MM.1S (cell line): ENCODE results near the gene DYRK1B.
A peak's percentile ranks its signal among the peaks of the same experiment; 100 is the strongest.

Source experiments
- DNase-seq: peaks from one replicate; pipeline ENCODE4 v3.0.0-alpha.2; 2015
- H2AFZ ChIP-seq: fragments of 300-600 bp; sonication (generic); 2 replicates; pipeline ENCODE4 v1.6.0; 2016; ENCODE audit warnings: antibody characterized with exemption, low read length
- H3F3A ChIP-seq: fragments of 300-600 bp; sonication (generic); 2 replicates; pipeline ENCODE4 v1.6.1; 2016; ENCODE audit warnings: mild to moderate bottlenecking, antibody characterized with exemption, low read length, moderate library complexity, mixed read lengths; ENCODE audit not compliant: insufficient read depth
- H3K27ac ChIP-seq: fragments of 300-600 bp; sonication (generic); 2 replicates; pipeline ENCODE4 v1.5.1; 2016; ENCODE audit warnings: mild to moderate bottlenecking, low read length
- H3K27me3 ChIP-seq: fragments of 300-600 bp; sonication (generic); replicated peaks from 2 replicates; pipeline ENCODE4 v1.6.0; 2016; ENCODE audit warnings: low read length; ENCODE audit not compliant: insufficient read depth
- H3K36me3 ChIP-seq: fragments of 300-600 bp; sonication (generic); replicated peaks from 2 replicates; pipeline ENCODE4 v1.6.1; 2016; ENCODE audit warnings: mild to moderate bottlenecking, low read length, mixed read lengths; ENCODE audit not compliant: insufficient read depth
- H3K4me1 ChIP-seq: fragments of 300-600 bp; sonication (generic); 2 replicates; pipeline ENCODE4 v1.6.1; 2016; ENCODE audit warnings: low read length, mixed read lengths
- H3K4me2 ChIP-seq: fragments of 300-600 bp; sonication (generic); 2 replicates; pipeline ENCODE4 v1.6.0; 2016; ENCODE audit warnings: low read depth, low read length
- H3K4me3 ChIP-seq: fragments of 300-600 bp; sonication (generic); 2 replicates; pipeline ENCODE4 v1.5.1; 2016; ENCODE audit warnings: low read length, mixed read lengths
- H3K79me2 ChIP-seq: fragments of 300-600 bp; sonication (generic); 2 replicates; pipeline ENCODE4 v1.6.1; 2016; ENCODE audit warnings: mixed run types, low read length, mixed read lengths
- H3K9ac ChIP-seq: fragments of 300-600 bp; sonication (generic); 2 replicates; pipeline ENCODE4 v1.6.1; 2016; ENCODE audit warnings: low read length, mixed read lengths
- H3K9me2 ChIP-seq: fragments of 300-600 bp; sonication (generic); replicated peaks from 2 replicates; pipeline ENCODE4 v1.6.1; 2016; ENCODE audit warnings: mild to moderate bottlenecking, low read length, mixed read lengths; ENCODE audit not compliant: insufficient read depth
- H3K9me3 ChIP-seq: fragments of 300-600 bp; sonication (generic); replicated peaks from 2 replicates; pipeline ENCODE4 v1.6.1; 2016; ENCODE audit warnings: mild to moderate bottlenecking, low read length, mixed read lengths; ENCODE audit not compliant: insufficient read depth
- H4K20me1 ChIP-seq: fragments of 300-600 bp; sonication (generic); 2 replicates; pipeline ENCODE4 v1.6.1; 2016; ENCODE audit warnings: mild to moderate bottlenecking, low read length, moderate library complexity, mixed read lengths; ENCODE audit not compliant: insufficient read depth
- CTCF ChIP-seq: fragments of 300-600 bp; sonication (generic); IDR thresholded peaks from 2 replicates; pipeline ENCODE4 v1.5.1; 2016; ENCODE audit warnings: antibody characterized with exemption, low read length, mixed read lengths
- EZH2 ChIP-seq: fragments of 300-600 bp; sonication (generic); optimal IDR thresholded peaks from 2 replicates; pipeline ENCODE3; 2017; ENCODE audit warnings: low read depth, mild to moderate bottlenecking, antibody characterized with exemption, low read length, mixed read lengths
- EZH2phosphoT487 ChIP-seq: fragments of 300-600 bp; sonication (generic); IDR thresholded peaks from 2 replicates; pipeline ENCODE4 v1.6.1; 2018; ENCODE audit warnings: antibody characterized with exemption, low read length

DYRK1B gene

GRCh38 chr19:39795001-39795400 lies 39.0 kb downstream of the DYRK1B start:
- no peaks in the 10 kb centered on the region for H4K20me1 ChIP-seq
- no peak overlapping the region for H3K9ac ChIP-seq
- no peaks in the 10 kb centered on the region for H3K9me3 ChIP-seq
- H3K27ac ChIP-seq: no peak overlapping the region
- no peaks in the 10 kb centered on the region for H3K79me2 ChIP-seq
- H3F3A ChIP-seq: peaks cover 6% of the 10 kb centered on the region
- H3K4me3 ChIP-seq: no peak overlapping the region
- no peaks in the 10 kb centered on the region for H3K36me3 ChIP-seq
- no peaks in the 10 kb centered on the region for H3K9me2 ChIP-seq
- no peak overlapping the region for H2AFZ ChIP-seq
- peak overlapping the region; percentile 31; the same call in 1 of the 2 replicates for H3K4me2 ChIP-seq
- H3K27me3 ChIP-seq: 0 out of 2 replicates have a peak, but pooled peaks cover 3% of the 10 kb centered on the region
- no peak for TF ChIP-seq EZH2phosphoT487
- no peak for TF ChIP-seq EZH2
- no peak for TF ChIP-seq CTCF
- DNase-seq: peak; percentile 80
- peaks cover 13% of the 10 kb centered on the region; the same call in 1 of the 2 replicates for H3K4me1 ChIP-seq

- DNase-seq: peak; percentile 82
- Histone ChIP-seq H3K9me2 (no peaks in the 10 kb centered on the region), H3K9ac (peak overlapping the region; percentile 31; the same call in 1 of the 2 replicates), H3K27me3 (0 out of 2 replicates have a peak, but pooled peaks cover 3% of the 10 kb centered on the region), H2AFZ (peak overlapping the region; percentile 91), H3K27ac (no peak overlapping the region), H3K79me2 (no peaks in the 10 kb centered on the region), H3K4me2 (peak overlapping the region; percentile 56; the same call in 1 of the 2 replicates), H3F3A (peaks cover 6% of the 10 kb centered on the region), H3K4me1 (peaks cover 13% of the 10 kb centered on the region; the same call in 1 of the 2 replicates), H4K20me1 (no peaks in the 10 kb centered on the region), H3K36me3 (no peaks in the 10 kb centered on the region), H3K4me3 (peak overlapping the region; percentile 81), H3K9me3 (no peaks in the 10 kb centered on the region)
- TF ChIP-seq EZH2phosphoT487 (no peak), CTCF (peak; percentile 96)
These were observed 40.9 kb downstream of the DYRK1B start for GRCh38 chr19:39792999-39793546.

GRCh38 chr19:39788244-39788643 lies 45.7 kb downstream of the DYRK1B start:
- H3K4me1 ChIP-seq: 0 out of 2 replicates have a peak, but pooled peaks cover 5% of the 10 kb centered on the region
- no peak overlapping the region for H3K4me3 ChIP-seq
- H3K4me2 ChIP-seq: no peak overlapping the region
- H2AFZ ChIP-seq: no peak overlapping the region
- no peaks in the 10 kb centered on the region for H3K36me3 ChIP-seq
- TF ChIP-seq EZH2phosphoT487 (no peak), CTCF (no peak), EZH2 (no peak)
- no peaks in the 10 kb centered on the region for H4K20me1 ChIP-seq
- H3K9ac ChIP-seq: no peak overlapping the region
- no peak overlapping the region for H3K27ac ChIP-seq
- H3K79me2 ChIP-seq: no peaks in the 10 kb centered on the region
- DNase-seq: no peak
- no peaks in the 10 kb centered on the region for H3K9me3 ChIP-seq
- H3F3A ChIP-seq: no peaks in the 10 kb centered on the region
- H3K27me3 ChIP-seq: no peaks in the 10 kb centered on the region
- H3K9me2 ChIP-seq: no peaks in the 10 kb centered on the region
